Effector memory CD4-positive, alpha-beta T cell (primary cell): ENCODE measurements around the gene SPARC.
A peak's percentile ranks its signal among the peaks of the same experiment; 100 is the strongest.

ENCODE experiments used
- DNase-seq, 3 donors: peaks; one replicate each; pipeline ENCODE4 v3.0.0-alpha.2; 2020
- H3K27ac ChIP-seq: 2 replicates; pipeline ENCODE4 v1.7.0; 2013; ENCODE audit warnings: mild to moderate bottlenecking, low read length, moderate library complexity; ENCODE audit not compliant: insufficient read depth, poor library complexity, severe bottlenecking
- H3K27me3 ChIP-seq: replicated peaks from 2 replicates; pipeline ENCODE4 v1.7.0; 2013; ENCODE audit warnings: mild to moderate bottlenecking, low read length; ENCODE audit not compliant: insufficient read depth, control insufficient read depth, poor library complexity, severe bottlenecking
- H3K36me3 ChIP-seq: 2 replicates; pipeline ENCODE4 v1.7.0; 2013; ENCODE audit warnings: mild to moderate bottlenecking, low read length, moderate library complexity; ENCODE audit not compliant: control insufficient read depth, insufficient read depth
- H3K4me1 ChIP-seq: 2 replicates; pipeline ENCODE4 v1.7.0; 2013; ENCODE audit warnings: low read length, mild to moderate bottlenecking; ENCODE audit not compliant: control insufficient read depth, insufficient read depth, poor library complexity, severe bottlenecking
- H3K4me3 ChIP-seq: 2 replicates; pipeline ENCODE4 v1.7.0; 2013; ENCODE audit warnings: low read length, low read depth, mild to moderate bottlenecking; ENCODE audit not compliant: insufficient read depth, poor library complexity, severe bottlenecking
- H3K9me3 ChIP-seq: 2 replicates; pipeline ENCODE4 v1.7.0; 2013; ENCODE audit warnings: mild to moderate bottlenecking, low read length, moderate library complexity; ENCODE audit not compliant: control insufficient read depth

SPARC gene

GRCh38 chr5:151662805-151663204, 23.9 kb downstream of the SPARC start:
- no peaks in the 10 kb centered on the region for H3K27me3 ChIP-seq
- H3K4me1 ChIP-seq, result peaks cover 5% of the 10 kb centered on the region
- H3K36me3 ChIP-seq, result no peaks in the 10 kb centered on the region
- H3K9me3 ChIP-seq, result no peaks in the 10 kb centered on the region
- H3K27ac ChIP-seq, result no peak overlapping the region
- DNase-seq, result no peak
- H3K4me3 ChIP-seq, result no peak overlapping the region

DNA sequence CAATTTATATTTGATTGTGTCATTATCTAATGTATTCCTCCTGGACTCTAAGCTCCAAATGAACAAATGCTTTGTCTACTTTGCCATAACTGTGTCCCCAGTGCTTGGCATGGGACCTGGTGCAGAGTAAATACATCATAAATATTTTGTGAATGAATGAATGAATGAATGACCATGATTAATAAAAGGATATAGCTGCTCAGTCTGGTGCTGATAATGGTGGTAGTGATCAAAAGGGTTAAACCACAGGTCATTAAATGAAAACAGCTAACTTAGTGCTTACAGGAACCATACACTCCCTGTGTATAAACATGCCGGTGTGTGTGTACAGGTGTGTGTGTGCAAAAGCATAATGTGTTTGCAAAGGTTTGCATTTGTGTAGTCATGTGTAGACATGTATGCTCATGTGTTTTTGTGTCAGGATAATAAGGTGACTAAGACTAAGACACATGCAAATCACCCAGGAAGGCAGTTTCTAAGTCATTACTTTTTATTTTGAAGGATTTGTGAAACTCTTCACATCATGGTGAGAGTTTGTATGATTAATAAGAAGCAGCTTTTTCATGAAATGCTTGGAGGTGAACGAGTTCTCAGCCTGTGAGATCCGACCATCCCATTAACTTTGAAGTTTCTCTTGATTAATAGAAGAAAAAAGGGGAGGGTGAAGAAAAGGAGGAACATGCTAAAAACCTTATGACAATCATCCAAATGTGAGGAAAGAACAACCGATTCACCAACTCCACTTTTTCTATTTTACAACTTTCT, 24.6 kb downstream of the SPARC start:
- H3K4me3 ChIP-seq, result no peak overlapping the region
- no peak overlapping the region for H3K27ac ChIP-seq
- no peak for DNase-seq
- no peaks in the 10 kb centered on the region for H3K27me3 ChIP-seq
- H3K36me3 ChIP-seq, result no peaks in the 10 kb centered on the region
- peaks cover 5% of the 10 kb centered on the region for H3K4me1 ChIP-seq
- no peaks in the 10 kb centered on the region for H3K9me3 ChIP-seq

DNA sequence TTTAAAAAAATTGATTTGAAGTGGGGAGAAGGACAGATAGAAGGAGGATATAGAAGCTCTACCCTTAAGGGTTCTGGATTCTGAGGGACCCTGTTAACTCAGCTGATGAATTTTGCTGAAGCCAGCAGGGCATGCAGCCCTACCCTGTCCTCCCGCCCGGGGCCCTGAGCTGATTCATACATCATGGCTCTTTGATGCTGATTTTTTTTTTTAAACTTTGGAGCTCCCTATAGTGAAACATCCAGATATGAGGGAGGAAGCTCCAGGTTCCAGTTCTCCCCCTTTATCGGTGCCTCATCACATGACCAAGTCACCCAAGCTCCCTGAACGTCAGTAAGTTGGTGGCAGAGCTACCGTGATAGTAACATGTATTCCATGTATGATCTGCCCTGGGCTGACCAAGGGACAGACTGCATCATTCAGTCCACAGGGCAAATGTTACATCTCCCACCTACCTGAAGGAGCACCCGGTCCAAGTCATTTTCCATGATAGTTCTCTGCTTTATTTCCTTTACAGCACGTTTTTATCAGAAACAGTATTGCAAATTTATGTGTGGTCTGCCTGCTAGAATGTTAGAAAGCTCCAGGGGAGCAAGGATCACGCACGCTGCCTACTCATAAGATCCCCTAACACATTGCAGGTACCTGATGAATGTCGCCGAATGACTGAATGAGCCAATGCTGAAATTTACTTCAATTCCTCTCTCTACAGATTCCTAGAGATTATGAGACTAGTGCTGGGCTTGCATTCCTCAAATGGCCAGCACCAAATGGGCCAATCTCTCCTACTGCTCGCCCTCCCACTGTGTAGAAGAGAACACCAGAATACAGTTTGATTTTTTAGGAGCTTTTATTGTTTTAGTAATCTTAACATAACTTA, 25.9 kb downstream of the SPARC start:
- Histone ChIP-seq H3K27ac (no peak overlapping the region), H3K4me1 (peaks cover 5% of the 10 kb centered on the region)
- no peak for DNase-seq

DNA sequence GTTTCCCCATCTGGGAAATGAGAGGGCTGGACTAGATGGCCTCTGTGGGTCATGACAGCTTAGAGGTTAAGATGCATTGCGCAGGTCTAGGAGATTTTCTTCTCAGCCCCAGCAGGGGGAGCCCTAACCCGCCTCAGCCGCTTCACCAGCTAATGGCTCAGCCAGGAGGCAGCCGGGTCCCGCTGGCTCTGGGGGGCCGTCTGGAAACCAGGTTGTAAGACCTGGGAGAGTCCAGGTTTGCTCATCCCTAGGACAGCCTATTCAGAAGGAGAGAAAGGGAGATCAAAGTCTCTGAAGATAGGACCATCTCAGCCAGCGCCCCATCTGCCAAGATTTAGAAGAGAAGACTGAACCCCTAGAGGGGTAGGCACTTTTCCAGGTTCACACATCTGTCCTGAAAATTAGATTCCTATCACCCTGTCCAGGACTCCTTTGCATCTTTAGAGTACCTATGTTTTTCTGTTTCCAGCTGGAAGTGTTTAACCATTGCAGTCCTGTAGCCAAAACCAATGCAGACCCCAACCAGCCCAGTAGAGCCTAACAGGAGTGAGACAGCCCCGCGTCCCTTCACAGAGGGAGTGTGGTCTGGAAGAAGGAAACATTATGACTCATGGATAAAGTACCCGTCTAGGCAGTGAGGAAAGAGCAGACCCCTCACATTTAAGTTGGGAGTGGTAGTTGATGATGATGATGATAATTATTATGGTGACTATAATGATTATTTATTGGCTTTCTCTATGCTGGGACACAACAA, 27.5 kb downstream of the SPARC start:
- H3K4me1 ChIP-seq, result peaks cover 5% of the 10 kb centered on the region
- H3K27ac ChIP-seq, result no peak overlapping the region
- no peak overlapping the region for H3K4me3 ChIP-seq

More for the DNA sequence above, 25.9 kb downstream of the SPARC start:
- Histone ChIP-seq H3K9me3 (no peaks in the 10 kb centered on the region), H3K36me3 (no peaks in the 10 kb centered on the region), H3K4me3 (no peak overlapping the region), H3K27me3 (no peaks in the 10 kb centered on the region)

DNA sequence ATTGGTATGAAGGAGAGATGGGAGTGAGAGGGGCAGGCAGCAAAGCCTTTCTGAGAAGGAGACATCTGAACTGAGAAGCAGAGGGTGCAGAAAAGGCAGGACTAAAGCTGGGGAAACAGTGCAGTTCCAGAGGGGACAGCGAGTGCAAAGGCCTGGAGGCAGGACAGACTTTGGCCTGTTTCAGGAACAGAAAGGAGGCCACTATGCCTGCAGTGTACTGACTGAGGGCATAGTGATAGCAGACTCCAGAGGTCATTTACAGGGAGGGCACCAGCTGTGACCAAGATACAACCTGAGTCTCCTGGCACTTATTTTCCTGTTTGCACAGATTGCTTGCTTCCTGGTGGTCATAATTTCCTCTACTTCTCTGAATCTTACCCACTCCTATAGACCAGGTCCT, 29.6 kb downstream of the SPARC start:
- H3K4me1 ChIP-seq, result peaks cover 5% of the 10 kb centered on the region
- no peak for DNase-seq
- no peak overlapping the region for H3K4me3 ChIP-seq
- H3K27me3 ChIP-seq, result no peaks in the 10 kb centered on the region
- H3K27ac ChIP-seq, result no peak overlapping the region
- H3K36me3 ChIP-seq, result no peaks in the 10 kb centered on the region
- H3K9me3 ChIP-seq, result no peaks in the 10 kb centered on the region

More for the DNA sequence above, 27.5 kb downstream of the SPARC start:
- H3K27me3 ChIP-seq, result no peaks in the 10 kb centered on the region
- peak; percentile 54 to 64 (median 58) for DNase-seq
- no peaks in the 10 kb centered on the region for H3K36me3 ChIP-seq
- no peaks in the 10 kb centered on the region for H3K9me3 ChIP-seq

DNA sequence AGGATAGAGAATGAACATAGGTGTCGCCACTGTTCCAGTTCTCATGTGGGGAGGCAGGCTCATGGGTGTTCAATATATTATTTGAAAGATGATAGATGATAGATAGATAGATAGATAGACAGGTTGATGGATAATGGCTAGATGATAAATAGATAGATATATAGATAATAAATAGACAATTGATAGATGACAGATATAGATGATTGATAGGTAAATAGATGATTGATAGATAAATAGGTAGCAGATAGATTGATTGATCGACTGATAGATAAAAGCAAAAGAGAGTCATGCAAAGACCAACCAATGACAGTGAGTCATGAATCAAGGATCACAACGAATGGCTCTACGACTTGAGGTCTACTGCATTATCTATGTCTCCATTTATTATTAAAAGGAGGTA, 30.4 kb downstream of the SPARC start:
- no peak overlapping the region for H3K27ac ChIP-seq

GRCh38 chr5:151651997-151652645, 34.6 kb downstream of the SPARC start:
- Histone ChIP-seq H3K27ac (no peak overlapping the region), H3K4me3 (no peak overlapping the region), H3K4me1 (no peaks in the 10 kb centered on the region), H3K36me3 (no peaks in the 10 kb centered on the region), H3K9me3 (no peaks in the 10 kb centered on the region), H3K27me3 (no peaks in the 10 kb centered on the region)
- peak; percentile 46 to 59 (median 49) for DNase-seq

More for the DNA sequence above, 30.4 kb downstream of the SPARC start:
- DNase-seq, result no peak
- no peak overlapping the region for H3K4me3 ChIP-seq
- H3K9me3 ChIP-seq, result no peaks in the 10 kb centered on the region
- H3K4me1 ChIP-seq, result peaks cover 5% of the 10 kb centered on the region
- H3K27me3 ChIP-seq, result no peaks in the 10 kb centered on the region
- no peaks in the 10 kb centered on the region for H3K36me3 ChIP-seq

GRCh38 chr5:151648988-151649387, 37.7 kb downstream of the SPARC start:
- H3K27ac ChIP-seq, result no peak overlapping the region
- no peak overlapping the region for H3K4me3 ChIP-seq
- DNase-seq, result no peak
- H3K9me3 ChIP-seq, result no peaks in the 10 kb centered on the region
- H3K4me1 ChIP-seq, result no peaks in the 10 kb centered on the region
- no peaks in the 10 kb centered on the region for H3K36me3 ChIP-seq
- no peaks in the 10 kb centered on the region for H3K27me3 ChIP-seq

DNA sequence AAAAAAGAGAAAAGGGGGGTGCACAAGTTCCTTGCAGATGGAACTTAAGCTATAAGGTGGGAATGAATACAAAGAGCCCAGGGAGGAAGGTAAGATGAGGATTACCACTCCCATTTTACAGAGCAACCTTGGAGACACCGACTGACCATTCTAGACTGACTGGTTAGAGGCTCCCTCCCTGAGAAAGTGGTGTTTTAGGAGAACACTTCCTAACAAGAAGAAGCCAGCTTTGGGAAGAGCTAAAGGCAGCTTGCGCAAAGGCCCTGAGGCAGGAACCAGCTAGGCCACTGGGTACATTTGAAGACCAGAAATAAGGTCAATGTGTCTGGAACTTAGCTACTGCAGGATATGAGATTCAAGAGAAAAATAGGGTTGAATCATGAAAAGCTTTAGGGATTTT, 38.6 kb downstream of the SPARC start:
- H3K36me3 ChIP-seq, result no peaks in the 10 kb centered on the region
- no peak overlapping the region for H3K27ac ChIP-seq
- H3K4me3 ChIP-seq, result no peak overlapping the region
- no peaks in the 10 kb centered on the region for H3K9me3 ChIP-seq
- no peaks in the 10 kb centered on the region for H3K4me1 ChIP-seq
- DNase-seq, result no peak
- no peaks in the 10 kb centered on the region for H3K27me3 ChIP-seq
